HG03469 (cell line): ENCODE data around the gene KRT81.
"Not testable (repeated sequence)": the region's sequence is repeated elsewhere in the genome, so short reads cannot be mapped to it uniquely, and the experiment has no call there.

Experiments
- ATAC-seq: cut with Tn5 transposase; IDR thresholded peaks from one replicate; pipeline ENCODE4 v1.9.1; 2021; ENCODE audit warnings: mild to moderate bottlenecking, moderate library complexity, moderate number of reproducible peaks; ENCODE audit not compliant: unreplicated experiment

KRT81 gene

DNA sequence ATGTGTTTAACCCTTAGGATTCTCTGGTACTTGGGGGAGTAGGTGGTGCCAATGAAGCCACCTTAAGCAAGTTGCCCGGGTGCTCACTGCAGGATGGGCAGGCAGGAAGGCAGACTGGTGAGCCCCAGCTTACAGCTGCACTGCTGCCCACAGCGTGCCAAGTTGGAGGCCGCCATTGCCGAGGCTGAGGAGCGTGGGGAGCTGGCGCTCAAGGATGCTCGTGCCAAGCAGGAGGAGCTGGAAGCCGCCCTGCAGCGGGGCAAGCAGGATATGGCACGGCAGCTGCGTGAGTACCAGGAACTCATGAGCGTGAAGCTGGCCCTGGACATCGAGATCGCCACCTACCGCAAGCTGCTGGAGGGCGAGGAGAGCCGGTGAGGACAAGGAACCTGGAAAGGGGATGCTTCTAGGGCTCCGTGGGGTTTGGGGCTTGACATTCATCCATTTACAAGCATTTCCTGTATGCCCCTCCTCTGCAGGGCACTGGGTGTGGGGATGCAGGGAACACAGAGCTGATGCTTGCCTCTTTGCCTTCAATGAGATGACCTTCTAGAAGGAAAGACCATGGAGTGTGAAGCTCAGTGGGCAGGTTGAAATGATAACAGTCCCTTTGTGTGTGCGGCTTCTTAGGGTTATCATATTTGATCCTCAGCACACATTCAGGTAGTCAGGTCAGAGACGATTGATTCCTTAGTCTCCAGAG lies 45.9 kb downstream of the KRT81 start:
- ATAC-seq, result no peak

DNA sequence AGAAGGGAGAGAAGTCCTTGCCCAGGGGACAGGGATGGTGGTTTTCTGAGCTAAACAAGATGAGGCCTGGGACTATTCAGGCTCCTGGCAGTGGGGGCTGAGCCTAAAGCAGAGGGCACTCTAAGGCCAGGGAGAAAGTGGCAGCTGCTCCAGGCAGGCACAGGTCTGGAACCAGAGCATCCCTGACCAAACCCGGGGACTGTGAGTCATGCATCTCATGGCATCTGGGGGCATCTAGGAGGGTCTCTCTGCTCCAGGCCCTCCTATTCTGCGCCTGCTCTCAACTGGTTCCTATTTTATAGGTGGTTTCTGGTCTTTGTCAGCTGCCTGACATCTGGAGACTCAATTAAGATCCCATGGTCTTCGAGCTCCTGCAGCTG lies 46.7 kb downstream of the KRT81 start:
- ATAC-seq, result no peak

DNA sequence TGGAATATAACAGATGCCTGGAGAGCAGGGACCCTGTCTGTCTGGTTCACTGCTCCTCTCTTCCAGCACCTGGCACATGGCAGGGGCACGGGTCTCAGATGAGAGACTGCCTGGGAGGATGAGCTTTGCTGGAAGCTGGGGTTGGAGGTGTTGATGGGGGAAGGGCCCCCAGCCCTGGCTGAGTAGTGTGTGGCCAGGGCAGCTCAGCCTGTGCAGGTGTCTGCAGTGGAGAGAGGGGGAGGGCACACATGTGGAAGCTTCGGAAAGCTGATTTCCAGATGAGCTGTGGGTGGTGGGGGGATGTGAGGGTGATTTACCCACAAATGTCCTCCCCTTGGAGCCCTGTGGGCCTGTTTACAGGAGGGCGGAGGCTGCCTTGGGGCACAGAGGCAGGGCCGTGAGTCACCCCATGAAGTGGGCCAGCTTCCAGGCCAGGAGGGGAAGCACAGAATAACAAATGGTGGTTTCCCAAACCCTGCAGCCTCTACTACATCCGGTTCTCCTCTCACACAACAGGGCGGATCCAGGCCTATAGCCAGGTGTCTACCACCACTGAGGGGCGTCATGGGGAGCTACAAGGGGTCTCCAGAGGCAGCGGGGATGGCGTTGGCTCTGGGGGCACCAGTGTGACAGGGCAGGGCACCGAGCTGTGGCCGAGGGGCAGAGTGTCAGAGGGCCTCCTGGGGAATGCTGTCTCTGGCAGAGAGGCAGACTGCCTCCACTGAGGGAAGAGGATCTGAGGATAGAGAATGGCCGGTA lies 47.3 kb downstream of the KRT81 start:
- peak; percentile 73 for ATAC-seq

DNA sequence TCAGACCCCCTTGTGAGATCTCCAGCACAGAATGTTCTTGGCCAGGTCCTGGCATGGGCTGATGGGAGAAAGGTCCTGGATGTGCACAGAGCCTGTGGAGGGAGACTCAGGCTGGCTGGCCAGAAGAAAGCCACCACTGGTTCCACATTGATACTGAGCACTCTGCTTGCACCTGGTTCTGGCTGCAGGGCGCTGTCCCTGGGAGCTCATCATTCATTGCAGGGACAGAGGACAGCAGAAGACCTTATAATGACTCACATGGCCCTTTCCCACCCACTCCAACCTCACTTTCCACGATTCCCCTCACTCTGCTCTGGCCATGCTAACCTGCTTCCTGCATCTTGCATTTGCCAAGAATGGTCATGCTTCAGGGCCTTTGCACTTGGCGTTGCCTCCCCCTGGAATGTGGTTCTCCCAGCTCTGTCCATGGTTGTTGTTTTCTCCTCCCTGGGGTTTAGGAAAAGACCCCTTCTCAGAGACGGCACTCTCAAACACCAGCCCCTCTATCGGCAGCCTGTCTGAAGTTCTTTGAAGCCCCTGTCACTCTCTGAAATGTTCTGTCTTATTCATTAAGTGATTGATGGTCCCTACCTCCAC lies 48.0 kb downstream of the KRT81 start:
- ATAC-seq, result no peak

DNA sequence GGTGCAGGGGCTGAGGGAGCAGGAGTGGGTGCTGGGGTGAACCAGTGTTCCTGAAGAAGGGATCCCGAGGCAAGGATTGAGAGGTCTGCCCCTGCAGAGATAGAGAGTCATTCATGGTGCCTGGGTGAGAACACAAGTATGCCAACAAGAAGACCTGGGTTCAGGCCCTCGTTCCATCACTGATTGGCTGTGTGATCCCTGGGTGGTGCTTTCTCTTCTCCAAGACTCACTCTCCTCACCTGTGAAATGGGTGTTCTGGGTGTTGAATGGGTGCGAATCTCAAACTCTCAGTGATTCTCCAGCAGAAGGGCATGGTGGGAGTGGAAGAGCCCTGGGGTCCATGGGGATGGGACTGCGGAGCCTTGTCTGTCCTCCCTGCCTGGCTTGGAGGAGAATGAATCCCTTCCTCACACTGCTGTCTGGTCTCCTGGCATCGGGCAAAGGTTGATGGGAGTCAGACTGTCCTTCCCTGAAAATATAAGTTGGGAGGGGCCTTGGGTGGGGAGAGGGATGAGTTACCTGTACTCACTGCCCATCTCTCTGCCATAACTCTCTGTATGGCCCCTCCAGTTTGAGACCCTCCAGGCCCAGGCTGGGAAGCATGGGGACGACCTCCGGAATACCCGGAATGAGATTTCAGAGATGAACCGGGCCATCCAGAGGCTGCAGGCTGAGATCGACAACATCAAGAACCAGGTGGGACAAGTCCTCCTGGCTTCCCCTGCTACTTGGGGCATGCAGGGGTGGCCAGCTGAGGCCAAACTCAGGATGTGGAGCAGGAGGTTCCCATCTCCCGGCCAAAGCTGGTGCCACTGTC lies 48.7 kb downstream of the KRT81 start:
- ATAC-seq, result no peak

DNA sequence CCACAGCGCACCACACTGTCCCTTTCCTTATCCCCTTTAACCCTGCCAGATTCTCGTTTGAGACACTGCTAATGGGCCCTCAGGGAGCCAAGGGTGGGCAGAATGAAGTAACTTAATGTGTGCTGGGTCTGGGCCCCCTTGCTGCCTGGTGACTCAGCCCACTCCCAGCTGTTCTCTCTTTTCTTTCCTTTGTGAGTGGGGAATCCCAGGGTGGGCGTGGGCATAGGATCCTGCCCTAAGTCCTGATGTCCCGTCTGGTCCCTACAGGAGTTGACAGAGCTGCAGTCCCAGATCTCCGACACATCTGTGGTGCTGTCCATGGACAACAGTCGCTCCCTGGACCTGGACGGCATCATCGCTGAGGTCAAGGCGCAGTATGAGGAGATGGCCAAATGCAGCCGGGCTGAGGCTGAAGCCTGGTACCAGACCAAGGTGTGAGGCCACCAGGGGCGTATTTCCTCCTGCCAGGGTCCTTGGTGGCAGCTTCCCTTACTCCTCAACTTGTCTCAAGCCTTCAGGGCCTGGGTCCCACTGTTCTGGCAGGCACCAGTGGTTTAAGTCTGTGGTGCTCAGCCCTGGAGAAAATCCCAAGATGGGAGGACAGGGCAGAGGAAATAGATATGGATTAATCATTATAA lies 50.0 kb downstream of the KRT81 start:
- ATAC-seq, result no peak

DNA sequence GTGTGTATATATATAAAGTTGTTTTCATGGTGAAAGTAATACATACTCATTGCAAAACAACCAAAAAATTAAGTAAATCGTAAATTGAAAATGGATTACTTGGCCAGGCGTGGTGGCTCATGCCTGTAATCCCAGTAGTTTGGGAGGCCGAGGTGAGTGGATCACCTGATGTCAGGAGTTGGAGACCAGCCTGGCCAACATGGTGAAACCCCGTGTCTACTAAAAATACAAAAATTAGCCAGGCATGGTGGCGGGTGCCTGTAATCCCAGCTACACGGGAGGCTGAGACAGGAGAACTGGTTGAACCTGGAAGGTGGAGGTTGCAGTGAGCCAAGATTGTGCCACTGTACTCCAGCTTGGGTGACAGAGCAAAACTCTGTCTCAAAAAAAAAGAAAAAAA lies 51.1 kb downstream of the KRT81 start:
- ATAC-seq, result not testable (repeated sequence)

DNA sequence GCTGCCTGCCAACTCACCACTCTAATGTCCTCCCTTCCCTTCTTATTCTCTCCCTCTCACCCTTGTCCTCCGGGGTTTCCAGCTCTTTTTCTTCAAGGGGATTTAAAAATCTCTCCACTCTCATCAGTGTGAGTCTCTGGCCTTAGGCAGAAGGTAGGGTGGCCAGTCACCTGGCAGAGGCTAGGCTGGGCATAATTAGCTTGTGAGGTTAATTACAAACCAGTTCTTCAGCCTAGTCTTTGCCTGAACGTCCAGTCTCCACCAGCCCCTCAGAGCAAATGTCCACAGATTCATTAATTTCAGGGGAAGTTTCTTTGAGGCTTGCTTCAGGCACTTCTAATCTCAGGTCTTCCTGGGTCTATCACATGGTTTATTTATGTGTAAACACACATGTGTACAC lies 51.6 kb downstream of the KRT81 start:
- ATAC-seq, result no peak

DNA sequence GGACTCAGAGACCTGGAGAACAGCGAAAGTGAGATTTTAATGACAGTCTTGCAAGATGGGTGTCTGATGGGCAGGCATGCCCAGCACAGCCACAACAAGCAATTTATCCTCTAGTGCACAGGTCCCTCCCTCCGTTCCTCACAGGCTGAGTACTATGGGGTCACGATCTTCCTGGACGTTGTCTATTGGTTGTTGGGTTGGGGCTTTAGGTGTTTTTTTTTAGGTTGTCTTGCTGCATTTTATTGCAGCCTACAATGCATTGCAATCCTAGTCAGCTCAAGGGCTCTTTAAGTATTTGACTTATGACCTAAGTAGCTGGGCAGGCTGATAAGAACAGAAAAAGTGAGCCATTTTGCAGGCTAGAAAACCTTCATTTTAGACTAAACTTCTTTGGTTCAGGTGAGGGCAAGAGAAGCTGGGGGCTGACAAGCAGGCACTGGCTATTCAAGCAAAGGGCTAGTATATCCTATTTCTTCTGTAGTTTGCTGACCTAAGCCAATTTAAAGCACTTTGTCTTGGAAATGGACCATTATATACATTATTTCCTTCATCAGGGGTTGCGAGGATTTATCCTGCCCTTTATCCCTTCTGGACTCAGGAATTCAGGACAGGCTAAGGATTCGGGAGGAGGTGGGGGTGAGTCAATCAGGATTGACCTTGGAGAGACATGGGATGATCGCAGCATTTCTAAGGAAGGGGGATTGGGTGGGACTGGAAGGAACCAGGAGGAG lies 52.3 kb downstream of the KRT81 start:
- ATAC-seq, result no peak

DNA sequence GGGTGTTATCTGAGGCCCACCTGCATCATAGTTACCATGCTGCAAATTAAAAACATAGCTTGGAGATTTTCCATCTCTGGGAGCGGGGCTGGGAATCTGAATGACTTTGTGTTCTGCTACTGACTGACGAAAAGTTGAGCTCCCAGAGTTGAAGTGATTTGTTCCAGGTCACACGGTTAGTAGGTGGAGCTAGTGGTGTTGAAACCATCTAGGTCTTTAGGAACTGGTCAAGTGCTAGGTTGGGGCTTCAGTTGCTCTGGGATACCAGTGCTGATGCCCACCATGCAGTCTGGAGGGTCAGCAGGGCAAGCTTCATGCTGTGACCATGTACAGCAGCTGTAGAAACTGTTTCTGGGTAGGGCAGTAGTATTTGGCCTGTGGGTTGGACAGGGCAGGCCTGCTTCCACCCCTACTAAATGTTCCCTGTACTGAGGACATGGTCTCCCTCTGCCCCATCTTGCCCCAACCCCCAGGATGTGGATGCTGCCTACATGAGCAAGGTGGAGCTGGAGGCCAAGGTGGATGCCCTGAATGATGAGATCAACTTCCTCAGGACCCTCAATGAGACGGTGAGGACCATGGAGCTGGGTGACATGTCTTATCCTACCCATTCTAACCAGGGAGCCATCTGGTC lies 53.0 kb downstream of the KRT81 start:
- no peak for ATAC-seq

DNA sequence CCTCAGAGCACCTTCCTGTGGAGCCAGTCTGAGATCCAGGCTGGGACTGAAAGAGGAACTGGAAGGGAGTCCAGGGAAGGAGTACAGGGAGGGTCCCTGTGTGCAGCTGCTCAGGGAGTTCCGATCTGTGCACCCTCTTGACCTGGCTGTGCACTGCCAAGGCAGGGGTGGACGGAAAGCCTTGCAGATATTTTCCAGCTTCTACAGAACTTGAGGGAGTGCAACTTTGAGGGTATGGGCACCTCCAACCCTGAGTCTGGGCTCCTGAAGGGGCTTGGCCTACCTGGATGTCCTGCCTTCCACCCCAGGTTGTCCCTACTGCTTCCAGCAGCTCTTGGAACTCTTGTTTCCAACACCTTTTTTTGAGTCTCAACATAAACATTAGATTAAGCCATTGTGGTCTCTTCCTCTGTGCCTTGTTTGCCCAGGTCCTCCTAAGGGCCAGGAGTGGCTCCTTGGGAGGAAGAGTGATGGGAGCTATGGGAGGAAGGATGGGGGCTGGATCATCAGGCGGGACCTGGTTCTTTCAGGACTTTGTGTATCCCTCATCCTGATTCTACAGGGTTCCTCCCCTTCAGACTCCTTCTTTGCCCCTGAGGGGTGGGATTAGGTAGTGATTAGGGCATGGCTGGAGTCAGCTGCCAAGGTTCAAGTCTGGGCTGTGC lies 54.8 kb downstream of the KRT81 start:
- no peak for ATAC-seq
